HPDE6-E6E7 (cell line): Measurements from ENCODE around the gene KIF19.
A peak's percentile ranks its signal among the peaks of the same experiment; 100 is the strongest.

Experiments used
- DNase-seq: peaks from one replicate; pipeline ENCODE4 v3.0.0; 2011; ENCODE audit warnings: missing footprints; ENCODE audit errors: extremely low spot score

Gene KIF19

GRCh38 chr17:74362810-74363498 lies 36.9 kb downstream of the KIF19 start:
- no peak for DNase-seq

- DNase-seq = no peak
Measured at GRCh38 chr17:74367206-74367605, 41.2 kb downstream of the KIF19 start, which contains the start of gene GPR142. TSS of gene GPR142 (plus strand) at chr17:74367506. CDS start at chr17:74369541, 2,035 bp downstream.

GRCh38 chr17:74368341-74369081 lies 42.5 kb downstream of the KIF19 start:
- DNase-seq = peak; percentile 46

GRCh38 chr17:74369221-74369620 lies 43.2 kb downstream of the KIF19 start:
- no peak for DNase-seq

- no peak for DNase-seq
Measured at GRCh38 chr17:74369665-74370490, 43.9 kb downstream of the KIF19 start.

GRCh38 chr17:74371653-74372147 lies 45.7 kb downstream of the KIF19 start:
- no peak for DNase-seq

- DNase-seq = no peak
Measured at GRCh38 chr17:74372426-74372825, 46.4 kb downstream of the KIF19 start.

GRCh38 chr17:74373838-74374606 lies 48.0 kb downstream of the KIF19 start:
- no peak for DNase-seq

GRCh38 chr17:74374858-74375257 lies 48.8 kb downstream of the KIF19 start:
- no peak for DNase-seq

- peak; percentile 66 for DNase-seq
Measured at GRCh38 chr17:74379495-74380085, 53.6 kb downstream of the KIF19 start.

GRCh38 chr17:74380086-74380958 lies 54.3 kb downstream of the KIF19 start:
- DNase-seq = peak; percentile 66

- no peak for DNase-seq
Measured at GRCh38 chr17:74380959-74381808, 55.2 kb downstream of the KIF19 start.

- DNase-seq = no peak
Measured at GRCh38 chr17:74383141-74383540, 57.1 kb downstream of the KIF19 start.

- DNase-seq = no peak
Measured at GRCh38 chr17:74385201-74385600, 59.2 kb downstream of the KIF19 start.

GRCh38 chr17:74386386-74386785 lies 60.4 kb downstream of the KIF19 start:
- no peak for DNase-seq

- DNase-seq = no peak
Measured at GRCh38 chr17:74387365-74388218, 61.6 kb downstream of the KIF19 start.

- DNase-seq = no peak
Measured at GRCh38 chr17:74389084-74389753, 63.2 kb downstream of the KIF19 start.
